HG03558 (cell line): ENCODE results near the gene CD1B.
"Not testable (repeated sequence)": the region's sequence is repeated elsewhere in the genome, so short reads cannot be mapped to it uniquely, and the experiment has no call there.

Experiments used
- ATAC-seq: cut with Tn5 transposase; IDR thresholded peaks from one replicate; pipeline ENCODE4 v1.9.1; 2021; ENCODE audit warnings: moderate number of reproducible peaks; ENCODE audit not compliant: unreplicated experiment; ENCODE audit errors: extremely low read depth

The CD1B gene

GRCh38 chr1:158331481-158332150, at the start of gene CD1B:
Gene CD1B, minus strand, starts transcription at chr1:158331531. Its CDS starts 108 bp downstream, at chr1:158331423.
- ATAC-seq: no peak

GRCh38 chr1:158374860-158375259, 43.5 kb upstream of the CD1B start:
- ATAC-seq: no peak

- not testable (repeated sequence) for ATAC-seq
These were observed 42.8 kb upstream of the CD1B start for GRCh38 chr1:158374101-158374500.

GRCh38 chr1:158371188-158371953, 40.0 kb upstream of the CD1B start:
- ATAC-seq: peak; percentile 90

- ATAC-seq: no peak
These were observed 35.5 kb upstream of the CD1B start for GRCh38 chr1:158366783-158367182.

- ATAC-seq: no peak
These were observed 31.6 kb upstream of the CD1B start for GRCh38 chr1:158362941-158363340.

GRCh38 chr1:158362482-158362881, 31.2 kb upstream of the CD1B start:
- ATAC-seq: no peak

- no peak for ATAC-seq
These were observed 26.1 kb upstream of the CD1B start for GRCh38 chr1:158357441-158357840.

- no peak for ATAC-seq
These were observed 25.3 kb upstream of the CD1B start for GRCh38 chr1:158356616-158357015.

GRCh38 chr1:158355773-158356285, 24.5 kb upstream of the CD1B start:
- no peak for ATAC-seq

GRCh38 chr1:158354255-158354654, 22.9 kb upstream of the CD1B start:
- no peak for ATAC-seq

GRCh38 chr1:158353303-158354075, 22.2 kb upstream of the CD1B start, which contains the start of gene CD1E:
Gene CD1E, plus strand, starts transcription at chr1:158353894. Its CDS starts 95 bp downstream, at chr1:158353989.
- ATAC-seq: no peak

GRCh38 chr1:158348946-158349345, 17.6 kb upstream of the CD1B start:
- not testable (repeated sequence) for ATAC-seq

GRCh38 chr1:158336413-158336812, 5.1 kb upstream of the CD1B start:
- not testable (repeated sequence) for ATAC-seq

GRCh38 chr1:158335213-158335532, 3.8 kb upstream of the CD1B start:
- no peak for ATAC-seq

GRCh38 chr1:158334526-158335212, 3.3 kb upstream of the CD1B start:
- no peak for ATAC-seq

- ATAC-seq: no peak
These were observed 2.2 kb upstream of the CD1B start for GRCh38 chr1:158333405-158334155.

GRCh38 chr1:158331106-158331425, 265 bp downstream of the CD1B start:
- ATAC-seq: no peak

GRCh38 chr1:158330391-158331105, 783 bp downstream of the CD1B start:
- no peak for ATAC-seq
